HL-60 (cell line): Measurements from ENCODE around the gene A4GALT.

ENCODE experiments used
- DNase-seq, 2 experiments: peaks; one replicate each; pipeline ENCODE4 v3.0.0-alpha.2; 2010 to 2020; ENCODE audit warnings: low read depth in 1 of 2, low spot score in 1 of 2
- H3K27ac ChIP-seq: fragments of 250-450 bp; sonication (Bioruptor Pico); replicated peaks from 2 replicates; pipeline ENCODE4 v1.5.1; 2020; ENCODE audit warnings: mild to moderate bottlenecking, moderate library complexity
- H3K27me3 ChIP-seq: fragments of 250-450 bp; sonication (Bioruptor Pico); 2 replicates; pipeline ENCODE4 v1.5.1; 2021; ENCODE audit warnings: mild to moderate bottlenecking, moderate library complexity; ENCODE audit not compliant: insufficient read depth, poor library complexity, severe bottlenecking
- H3K4me3 ChIP-seq: replicated peaks from 2 replicates; pipeline ENCODE4 v1.5.1; 2011; ENCODE audit warnings: mild to moderate bottlenecking, control low read depth, low read length; ENCODE audit not compliant: insufficient read depth
- GABPA ChIP-seq: IDR thresholded peaks from 2 replicates; pipeline ENCODE4 v1.6.1; 2012; ENCODE audit warnings: low read depth
- POLR2AphosphoS5 ChIP-seq: IDR thresholded peaks from 2 replicates; pipeline ENCODE4 v1.6.1; 2012; ENCODE audit warnings: low read depth
- SPI1 ChIP-seq: IDR thresholded peaks from 2 replicates; pipeline ENCODE4 v1.6.1; 2012; ENCODE audit warnings: low read depth, mild to moderate bottlenecking, borderline replicate concordance
- TF ChIP-seq, protein P1 (sequence below): IDR thresholded peaks from 2 replicates; pipeline ENCODE4 v1.6.1; 2012; ENCODE audit warnings: low read depth; ENCODE audit not compliant: insufficient replicate concordance
- TF ChIP-seq, protein P2 (sequence below): IDR thresholded peaks from one replicate; pipeline ENCODE4 v1.5.1; 2011; ENCODE audit warnings: low read length, control low read depth, inconsistent platforms; ENCODE audit not compliant: insufficient read depth

The A4GALT gene

GRCh38 chr22:42700901-42701300 lies 19.8 kb downstream of the A4GALT start:
- Histone ChIP-seq H3K4me3 (no peak overlapping the region), H3K27me3 (no peaks in the 10 kb centered on the region), H3K27ac (no peak overlapping the region)
- TF ChIP-seq SPI1 (no peak), GABPA (no peak), POLR2AphosphoS5 (no peak)
- TF ChIP-seq, protein P1, sequence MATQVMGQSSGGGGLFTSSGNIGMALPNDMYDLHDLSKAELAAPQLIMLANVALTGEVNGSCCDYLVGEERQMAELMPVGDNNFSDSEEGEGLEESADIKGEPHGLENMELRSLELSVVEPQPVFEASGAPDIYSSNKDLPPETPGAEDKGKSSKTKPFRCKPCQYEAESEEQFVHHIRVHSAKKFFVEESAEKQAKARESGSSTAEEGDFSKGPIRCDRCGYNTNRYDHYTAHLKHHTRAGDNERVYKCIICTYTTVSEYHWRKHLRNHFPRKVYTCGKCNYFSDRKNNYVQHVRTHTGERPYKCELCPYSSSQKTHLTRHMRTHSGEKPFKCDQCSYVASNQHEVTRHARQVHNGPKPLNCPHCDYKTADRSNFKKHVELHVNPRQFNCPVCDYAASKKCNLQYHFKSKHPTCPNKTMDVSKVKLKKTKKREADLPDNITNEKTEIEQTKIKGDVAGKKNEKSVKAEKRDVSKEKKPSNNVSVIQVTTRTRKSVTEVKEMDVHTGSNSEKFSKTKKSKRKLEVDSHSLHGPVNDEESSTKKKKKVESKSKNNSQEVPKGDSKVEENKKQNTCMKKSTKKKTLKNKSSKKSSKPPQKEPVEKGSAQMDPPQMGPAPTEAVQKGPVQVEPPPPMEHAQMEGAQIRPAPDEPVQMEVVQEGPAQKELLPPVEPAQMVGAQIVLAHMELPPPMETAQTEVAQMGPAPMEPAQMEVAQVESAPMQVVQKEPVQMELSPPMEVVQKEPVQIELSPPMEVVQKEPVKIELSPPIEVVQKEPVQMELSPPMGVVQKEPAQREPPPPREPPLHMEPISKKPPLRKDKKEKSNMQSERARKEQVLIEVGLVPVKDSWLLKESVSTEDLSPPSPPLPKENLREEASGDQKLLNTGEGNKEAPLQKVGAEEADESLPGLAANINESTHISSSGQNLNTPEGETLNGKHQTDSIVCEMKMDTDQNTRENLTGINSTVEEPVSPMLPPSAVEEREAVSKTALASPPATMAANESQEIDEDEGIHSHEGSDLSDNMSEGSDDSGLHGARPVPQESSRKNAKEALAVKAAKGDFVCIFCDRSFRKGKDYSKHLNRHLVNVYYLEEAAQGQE, result no peak
- TF ChIP-seq, protein P2, sequence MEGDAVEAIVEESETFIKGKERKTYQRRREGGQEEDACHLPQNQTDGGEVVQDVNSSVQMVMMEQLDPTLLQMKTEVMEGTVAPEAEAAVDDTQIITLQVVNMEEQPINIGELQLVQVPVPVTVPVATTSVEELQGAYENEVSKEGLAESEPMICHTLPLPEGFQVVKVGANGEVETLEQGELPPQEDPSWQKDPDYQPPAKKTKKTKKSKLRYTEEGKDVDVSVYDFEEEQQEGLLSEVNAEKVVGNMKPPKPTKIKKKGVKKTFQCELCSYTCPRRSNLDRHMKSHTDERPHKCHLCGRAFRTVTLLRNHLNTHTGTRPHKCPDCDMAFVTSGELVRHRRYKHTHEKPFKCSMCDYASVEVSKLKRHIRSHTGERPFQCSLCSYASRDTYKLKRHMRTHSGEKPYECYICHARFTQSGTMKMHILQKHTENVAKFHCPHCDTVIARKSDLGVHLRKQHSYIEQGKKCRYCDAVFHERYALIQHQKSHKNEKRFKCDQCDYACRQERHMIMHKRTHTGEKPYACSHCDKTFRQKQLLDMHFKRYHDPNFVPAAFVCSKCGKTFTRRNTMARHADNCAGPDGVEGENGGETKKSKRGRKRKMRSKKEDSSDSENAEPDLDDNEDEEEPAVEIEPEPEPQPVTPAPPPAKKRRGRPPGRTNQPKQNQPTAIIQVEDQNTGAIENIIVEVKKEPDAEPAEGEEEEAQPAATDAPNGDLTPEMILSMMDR, result no peak
- no peak for DNase-seq

DNA sequence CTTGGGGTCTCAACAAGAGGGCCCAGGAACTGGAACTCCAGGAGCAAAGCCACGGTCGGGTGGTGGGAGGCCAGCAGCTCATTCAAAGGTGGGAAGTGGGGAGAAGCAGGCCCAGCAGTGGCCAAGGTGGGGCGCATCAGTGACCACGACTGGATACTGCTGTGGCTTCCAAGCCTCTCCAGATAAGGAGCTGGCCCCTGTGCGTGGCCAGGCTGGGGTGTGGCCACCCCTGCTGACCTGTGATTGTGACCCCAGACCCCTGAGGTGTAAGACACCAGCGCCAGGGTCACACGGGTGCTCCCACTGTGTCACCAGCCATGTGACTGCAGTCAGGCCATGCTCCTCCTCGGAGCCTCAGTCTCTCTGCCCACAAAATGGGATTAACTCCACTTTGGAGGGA lies 20.3 kb downstream of the A4GALT start:
- TF ChIP-seq GABPA (no peak), SPI1 (no peak), POLR2AphosphoS5 (no peak)
- TF ChIP-seq, protein P2, result no peak
- TF ChIP-seq, protein P1, result no peak
- Histone ChIP-seq H3K4me3 (no peak overlapping the region), H3K27ac (no peak overlapping the region), H3K27me3 (no peaks in the 10 kb centered on the region)
- no peak for DNase-seq

GRCh38 chr22:42699976-42700352 lies 20.7 kb downstream of the A4GALT start:
- no peak overlapping the region for H3K4me3 ChIP-seq
- DNase-seq, result no peak
- no peak overlapping the region for H3K27ac ChIP-seq
- H3K27me3 ChIP-seq, result no peaks in the 10 kb centered on the region
- TF ChIP-seq, protein P1, result no peak
- no peak for TF ChIP-seq GABPA
- no peak for TF ChIP-seq POLR2AphosphoS5
- TF ChIP-seq SPI1, result no peak
